K562 (cell line): Measurements from ENCODE around the gene HGS. TPM values are rescaled to one million over a fixed set of nuclear protein-coding genes. Genes with fewer than 3 reads are reported as not detected.
A peak's percentile ranks its signal among the peaks of the same experiment; 100 is the strongest.

Experiments used
- FOXJ2 ChIP-seq: fragments of 200-800 bp; sonication (Bioruptor generic); IDR thresholded peaks from 2 replicates; pipeline ENCODE4 v1.6.1; 2016; ENCODE audit warnings: missing genetic modification characterization, missing compliant biosample characterization
- GABPA ChIP-seq: fragments of 200-800 bp; sonication (Bioruptor generic); conservative IDR thresholded peaks from 2 replicates; pipeline ENCODE4 v1.6.1; 2016; ENCODE audit warnings: low read depth, missing genetic modification characterization, missing compliant biosample characterization
- HMG20A ChIP-seq: fragments of 450-650 bp; formaldehyde crosslinking; conservative IDR thresholded peaks from 2 replicates; pipeline ENCODE4 v1.4.0; 2020; ENCODE audit warnings: mild to moderate bottlenecking, mixed read lengths
- MCM5 ChIP-seq: fragments of 450-650 bp; IDR thresholded peaks from 2 replicates; pipeline ENCODE4 v1.6.1; 2016; ENCODE audit warnings: low read depth
- polyA plus RNA-seq, 8 experiments: library from polyadenylated mRNA; depleted of rRNA in 4 of 8; stranded (reverse) in 5 of 8; unstranded in 3 of 8; fragments of >200 nt; fragmentation: Nextera tagmentation in 2 of 8; fragmentation: Illumina TruSeq in 1 of 8; extraction: Ambion mirVana in 2 of 8; extraction: Trizol in 1 of 8; gene quantifications; 2 replicates each; pipeline versions ENCODE4 v1.2.1 to v1.2.3, GENCODE V29; 2011 to 2014; ENCODE audit warnings: inconsistent platforms in 1 of 8, missing spikeins in 1 of 8
- total RNA-seq, 7 experiments: library from RNA; depleted of rRNA in 6 of 7; stranded (reverse); fragments of >200 nt in 6 of 7; fragmentation: Illumina TruSeq in 2 of 7; extraction: Trizol in 2 of 7; gene quantifications; 2 replicates each; pipeline versions ENCODE4 v1.2.1 to v1.2.3, GENCODE V29; 2011 to 2021; ENCODE audit warnings: low replicate concordance in 1 of 7
- TF ChIP-seq, protein P1 (sequence below): sonication (generic); formaldehyde crosslinking; IDR thresholded peaks from 2 replicates; pipeline ENCODE4 v1.8.1; 2023; ENCODE audit warnings: mild to moderate bottlenecking, missing genetic modification reagents
- TF ChIP-seq, protein P2 (sequence below): fragments of 450-650 bp; conservative IDR thresholded peaks from 2 replicates; pipeline ENCODE4 v1.6.1; 2016; ENCODE audit warnings: missing genetic modification characterization, low read depth, mild to moderate bottlenecking, missing compliant biosample characterization, moderate library complexity
- TF ChIP-seq, protein P3 (sequence below): fragments of 200-800 bp; sonication (Bioruptor generic); IDR thresholded peaks from 2 replicates; pipeline ENCODE4 v1.6.1; 2017; ENCODE audit warnings: missing genetic modification characterization, missing compliant biosample characterization
- TF ChIP-seq, protein P4 (sequence below): fragments of 250-450 bp; sonication (Bioruptor Pico); IDR thresholded peaks from 2 replicates; pipeline ENCODE4 v1.8.0; 2021; ENCODE audit warnings: moderate library complexity, mild to moderate bottlenecking, inconsistent platforms
- TF ChIP-seq, protein P5 (sequence below): fragments of 250-450 bp; sonication (Bioruptor Pico); IDR thresholded peaks from 2 replicates; pipeline ENCODE4 v1.8.0; 2022; ENCODE audit warnings: inconsistent platforms, mild to moderate bottlenecking, moderate library complexity, borderline replicate concordance
- TF ChIP-seq, protein P6 (sequence below): fragments of 450-650 bp; IDR thresholded peaks from 2 replicates; pipeline ENCODE4 v1.7.0; 2016; ENCODE audit warnings: borderline replicate concordance

HGS gene
- total and polyA plus RNA-seq, 9 of the 15 experiments (the other 6 are each of a cell fraction or from before 2014, with no cell fraction given): 3.9 to 176 (median 77.1) TPM

DNA sequence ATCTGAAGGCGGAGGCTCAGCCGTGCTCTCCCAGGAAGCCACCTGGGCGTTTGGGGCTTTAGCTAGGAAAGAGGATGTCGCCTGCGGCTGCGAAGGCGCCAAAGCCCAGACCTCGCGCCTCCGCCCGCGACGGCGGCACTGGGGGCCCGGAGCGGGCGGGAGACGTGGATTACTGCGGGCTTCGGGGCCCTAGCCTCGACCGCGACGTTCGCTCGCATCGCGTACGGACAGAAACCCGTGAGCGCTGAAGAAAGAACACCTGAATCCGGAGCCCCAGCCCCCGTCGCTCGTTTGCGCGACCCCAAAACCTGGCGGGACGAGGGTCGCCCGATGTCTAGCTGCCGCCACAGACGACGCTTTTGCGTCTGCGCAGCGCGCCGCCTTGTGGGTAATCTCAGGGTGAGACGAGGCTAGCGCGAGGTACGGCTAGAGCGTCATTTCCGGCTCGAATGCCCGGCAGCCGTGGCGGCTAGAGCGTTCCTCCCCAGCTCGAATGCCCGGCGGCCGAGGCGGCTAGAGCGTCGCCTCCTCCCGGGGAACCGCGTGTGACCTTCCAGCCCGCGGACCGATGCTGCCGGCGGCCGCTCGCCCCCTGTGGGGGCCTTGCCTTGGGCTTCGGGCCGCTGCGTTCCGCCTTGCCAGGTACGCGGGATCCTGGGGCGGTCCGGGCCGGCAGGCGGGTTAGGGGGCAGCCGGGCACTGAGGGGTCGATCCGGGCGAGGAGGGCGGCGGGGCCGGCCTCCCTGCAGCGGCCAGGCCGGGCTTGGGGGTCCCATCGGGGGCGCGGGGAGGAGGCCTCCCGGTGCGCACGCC is 19.3 kb downstream of the HGS start, which contains the start of gene MRPL12 (continued):
- TF ChIP-seq, protein P1, sequence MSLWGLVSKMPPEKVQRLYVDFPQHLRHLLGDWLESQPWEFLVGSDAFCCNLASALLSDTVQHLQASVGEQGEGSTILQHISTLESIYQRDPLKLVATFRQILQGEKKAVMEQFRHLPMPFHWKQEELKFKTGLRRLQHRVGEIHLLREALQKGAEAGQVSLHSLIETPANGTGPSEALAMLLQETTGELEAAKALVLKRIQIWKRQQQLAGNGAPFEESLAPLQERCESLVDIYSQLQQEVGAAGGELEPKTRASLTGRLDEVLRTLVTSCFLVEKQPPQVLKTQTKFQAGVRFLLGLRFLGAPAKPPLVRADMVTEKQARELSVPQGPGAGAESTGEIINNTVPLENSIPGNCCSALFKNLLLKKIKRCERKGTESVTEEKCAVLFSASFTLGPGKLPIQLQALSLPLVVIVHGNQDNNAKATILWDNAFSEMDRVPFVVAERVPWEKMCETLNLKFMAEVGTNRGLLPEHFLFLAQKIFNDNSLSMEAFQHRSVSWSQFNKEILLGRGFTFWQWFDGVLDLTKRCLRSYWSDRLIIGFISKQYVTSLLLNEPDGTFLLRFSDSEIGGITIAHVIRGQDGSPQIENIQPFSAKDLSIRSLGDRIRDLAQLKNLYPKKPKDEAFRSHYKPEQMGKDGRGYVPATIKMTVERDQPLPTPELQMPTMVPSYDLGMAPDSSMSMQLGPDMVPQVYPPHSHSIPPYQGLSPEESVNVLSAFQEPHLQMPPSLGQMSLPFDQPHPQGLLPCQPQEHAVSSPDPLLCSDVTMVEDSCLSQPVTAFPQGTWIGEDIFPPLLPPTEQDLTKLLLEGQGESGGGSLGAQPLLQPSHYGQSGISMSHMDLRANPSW (CRISPR knock-in tag): no peak
- TF ChIP-seq, protein P2, sequence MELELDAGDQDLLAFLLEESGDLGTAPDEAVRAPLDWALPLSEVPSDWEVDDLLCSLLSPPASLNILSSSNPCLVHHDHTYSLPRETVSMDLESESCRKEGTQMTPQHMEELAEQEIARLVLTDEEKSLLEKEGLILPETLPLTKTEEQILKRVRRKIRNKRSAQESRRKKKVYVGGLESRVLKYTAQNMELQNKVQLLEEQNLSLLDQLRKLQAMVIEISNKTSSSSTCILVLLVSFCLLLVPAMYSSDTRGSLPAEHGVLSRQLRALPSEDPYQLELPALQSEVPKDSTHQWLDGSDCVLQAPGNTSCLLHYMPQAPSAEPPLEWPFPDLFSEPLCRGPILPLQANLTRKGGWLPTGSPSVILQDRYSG (tag): no peak
- TF ChIP-seq, protein P3, sequence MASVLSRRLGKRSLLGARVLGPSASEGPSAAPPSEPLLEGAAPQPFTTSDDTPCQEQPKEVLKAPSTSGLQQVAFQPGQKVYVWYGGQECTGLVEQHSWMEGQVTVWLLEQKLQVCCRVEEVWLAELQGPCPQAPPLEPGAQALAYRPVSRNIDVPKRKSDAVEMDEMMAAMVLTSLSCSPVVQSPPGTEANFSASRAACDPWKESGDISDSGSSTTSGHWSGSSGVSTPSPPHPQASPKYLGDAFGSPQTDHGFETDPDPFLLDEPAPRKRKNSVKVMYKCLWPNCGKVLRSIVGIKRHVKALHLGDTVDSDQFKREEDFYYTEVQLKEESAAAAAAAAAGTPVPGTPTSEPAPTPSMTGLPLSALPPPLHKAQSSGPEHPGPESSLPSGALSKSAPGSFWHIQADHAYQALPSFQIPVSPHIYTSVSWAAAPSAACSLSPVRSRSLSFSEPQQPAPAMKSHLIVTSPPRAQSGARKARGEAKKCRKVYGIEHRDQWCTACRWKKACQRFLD (CRISPR knock-in tag): peak; percentile 73; the same call in 1 of the 2 replicates
- TF ChIP-seq GABPA (peak; percentile 97), FOXJ2 (tag) (no peak), HMG20A (no peak), MCM5 (no peak)
- TF ChIP-seq, protein P4, sequence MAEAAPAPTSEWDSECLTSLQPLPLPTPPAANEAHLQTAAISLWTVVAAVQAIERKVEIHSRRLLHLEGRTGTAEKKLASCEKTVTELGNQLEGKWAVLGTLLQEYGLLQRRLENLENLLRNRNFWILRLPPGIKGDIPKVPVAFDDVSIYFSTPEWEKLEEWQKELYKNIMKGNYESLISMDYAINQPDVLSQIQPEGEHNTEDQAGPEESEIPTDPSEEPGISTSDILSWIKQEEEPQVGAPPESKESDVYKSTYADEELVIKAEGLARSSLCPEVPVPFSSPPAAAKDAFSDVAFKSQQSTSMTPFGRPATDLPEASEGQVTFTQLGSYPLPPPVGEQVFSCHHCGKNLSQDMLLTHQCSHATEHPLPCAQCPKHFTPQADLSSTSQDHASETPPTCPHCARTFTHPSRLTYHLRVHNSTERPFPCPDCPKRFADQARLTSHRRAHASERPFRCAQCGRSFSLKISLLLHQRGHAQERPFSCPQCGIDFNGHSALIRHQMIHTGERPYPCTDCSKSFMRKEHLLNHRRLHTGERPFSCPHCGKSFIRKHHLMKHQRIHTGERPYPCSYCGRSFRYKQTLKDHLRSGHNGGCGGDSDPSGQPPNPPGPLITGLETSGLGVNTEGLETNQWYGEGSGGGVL (CRISPR knock-in tag): no peak
- TF ChIP-seq, protein P5, sequence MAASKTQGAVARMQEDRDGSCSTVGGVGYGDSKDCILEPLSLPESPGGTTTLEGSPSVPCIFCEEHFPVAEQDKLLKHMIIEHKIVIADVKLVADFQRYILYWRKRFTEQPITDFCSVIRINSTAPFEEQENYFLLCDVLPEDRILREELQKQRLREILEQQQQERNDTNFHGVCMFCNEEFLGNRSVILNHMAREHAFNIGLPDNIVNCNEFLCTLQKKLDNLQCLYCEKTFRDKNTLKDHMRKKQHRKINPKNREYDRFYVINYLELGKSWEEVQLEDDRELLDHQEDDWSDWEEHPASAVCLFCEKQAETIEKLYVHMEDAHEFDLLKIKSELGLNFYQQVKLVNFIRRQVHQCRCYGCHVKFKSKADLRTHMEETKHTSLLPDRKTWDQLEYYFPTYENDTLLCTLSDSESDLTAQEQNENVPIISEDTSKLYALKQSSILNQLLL (CRISPR knock-in tag): no peak
- TF ChIP-seq, protein P6, sequence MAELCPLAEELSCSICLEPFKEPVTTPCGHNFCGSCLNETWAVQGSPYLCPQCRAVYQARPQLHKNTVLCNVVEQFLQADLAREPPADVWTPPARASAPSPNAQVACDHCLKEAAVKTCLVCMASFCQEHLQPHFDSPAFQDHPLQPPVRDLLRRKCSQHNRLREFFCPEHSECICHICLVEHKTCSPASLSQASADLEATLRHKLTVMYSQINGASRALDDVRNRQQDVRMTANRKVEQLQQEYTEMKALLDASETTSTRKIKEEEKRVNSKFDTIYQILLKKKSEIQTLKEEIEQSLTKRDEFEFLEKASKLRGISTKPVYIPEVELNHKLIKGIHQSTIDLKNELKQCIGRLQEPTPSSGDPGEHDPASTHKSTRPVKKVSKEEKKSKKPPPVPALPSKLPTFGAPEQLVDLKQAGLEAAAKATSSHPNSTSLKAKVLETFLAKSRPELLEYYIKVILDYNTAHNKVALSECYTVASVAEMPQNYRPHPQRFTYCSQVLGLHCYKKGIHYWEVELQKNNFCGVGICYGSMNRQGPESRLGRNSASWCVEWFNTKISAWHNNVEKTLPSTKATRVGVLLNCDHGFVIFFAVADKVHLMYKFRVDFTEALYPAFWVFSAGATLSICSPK: no peak
